ENCODE data around the gene CRLF2. TPM values are rescaled to one million over a fixed set of nuclear protein-coding genes. Genes with fewer than 3 reads are reported as not detected.
"Not testable (repeated sequence)": the region's sequence is repeated elsewhere in the genome, so short reads cannot be mapped to it uniquely, and the experiment has no call there.

Gene CRLF2
- total RNA-seq, 1 experiment from 2014 or later, result 0.76 TPM

GRCh38 chrX:1246816-1247215, 34.4 kb upstream of the CRLF2 start:
- TF ChIP-seq CTCF (conservative IDR thresholded peaks at IDR 0.05), result peak; percentile 95
- TF ChIP-seq EZH2 (IDR thresholded peaks at IDR 0.05; ENCODE audit: low read depth), result no peak
- no peaks in the 10 kb centered on the region for H3K9me2 ChIP-seq (ENCODE audit: insufficient read depth)
- H3K4me1 ChIP-seq (replicated peaks; ENCODE audit: insufficient read depth), result peaks cover 26% of the 10 kb centered on the region
- no peak overlapping the region for H3K27ac ChIP-seq
- peak; percentile 69 to 79 for DNase-seq
- no peaks in the 10 kb centered on the region for H4K20me1 ChIP-seq (ENCODE audit: insufficient read depth)
- no peaks in the 10 kb centered on the region for H3K27me3 ChIP-seq (ENCODE audit: insufficient read depth, low read depth)
- BruUV-seq (replicated peaks), result no TSS peak
- H3K4me2 ChIP-seq, result no peak overlapping the region
- ChIA-PET CTCF (no interaction called here), POLR2A (ENCODE audit: unreplicated experiment) (no interaction called here)
- no peaks in the 10 kb centered on the region for H3K79me2 ChIP-seq (ENCODE audit: low read depth)
- intact Hi-C loops (cut with micrococcal nuclease; ENCODE audit: unreplicated experiment), result loop anchor here (5.0 kb wide), 2 partner anchors 75 to 145 kb away; partner anchors contain the start of gene SLC25A6
- no peaks in the 10 kb centered on the region for H3K9me3 ChIP-seq (ENCODE audit: insufficient read depth, low read depth)
- H2AFZ ChIP-seq, result no peak overlapping the region
- H3F3A ChIP-seq (ENCODE audit: insufficient read depth, low read depth), result peaks cover 36% of the 10 kb centered on the region
- H3K36me3 ChIP-seq (ENCODE audit: low read depth), result no peaks in the 10 kb centered on the region
- H3K4me3 ChIP-seq, result no peak overlapping the region

- no peaks in the 10 kb centered on the region for H3K9me2 ChIP-seq (ENCODE audit: insufficient read depth)
- H3K27me3 ChIP-seq (ENCODE audit: insufficient read depth, low read depth), result no peaks in the 10 kb centered on the region
- TF ChIP-seq CTCF (conservative IDR thresholded peaks at IDR 0.05), result peak; percentile 37; the same call in 1 of the 2 replicates
- TF ChIP-seq EZH2 (IDR thresholded peaks at IDR 0.05; ENCODE audit: low read depth), result no peak
- DNase-seq, result no peak
- H3K79me2 ChIP-seq (ENCODE audit: low read depth), result no peaks in the 10 kb centered on the region
- intact Hi-C loops (cut with micrococcal nuclease; ENCODE audit: unreplicated experiment), result loop anchor here (5.0 kb wide), 3 partner anchors 78 to 338 kb away; partner anchors contain the start of gene SLC25A6
- peaks cover 27% of the 10 kb centered on the region for H3F3A ChIP-seq (ENCODE audit: insufficient read depth, low read depth)
- no peaks in the 10 kb centered on the region for H3K9me3 ChIP-seq (ENCODE audit: insufficient read depth, low read depth)
- H3K4me3 ChIP-seq, result no peak overlapping the region
- no peak overlapping the region for H2AFZ ChIP-seq
- POLR2A ChIA-PET (ENCODE audit: unreplicated experiment), result no interaction called here
- no peaks in the 10 kb centered on the region for H4K20me1 ChIP-seq (ENCODE audit: insufficient read depth)
- CTCF ChIA-PET, result no interaction called here
- no peak overlapping the region; the same call in 1 of the 2 replicates for H3K4me2 ChIP-seq
- H3K27ac ChIP-seq, result peak overlapping the region; percentile 95; the same call in 1 of the 2 replicates
- BruUV-seq (replicated peaks), result no TSS peak
- no peaks in the 10 kb centered on the region for H3K36me3 ChIP-seq (ENCODE audit: low read depth)
- H3K4me1 ChIP-seq (replicated peaks; ENCODE audit: insufficient read depth), result peaks cover 20% of the 10 kb centered on the region
These were observed 32.0 kb upstream of the CRLF2 start for GRCh38 chrX:1244164-1245076.

- Histone ChIP-seq H3K4me3 (peak overlapping the region; percentile 2; the same call in 1 of the 2 replicates), H3K9me2 (ENCODE audit: insufficient read depth) (no peaks in the 10 kb centered on the region), H3K27ac (peak overlapping the region; percentile 95), H4K20me1 (ENCODE audit: insufficient read depth) (no peaks in the 10 kb centered on the region), H3F3A (ENCODE audit: insufficient read depth, low read depth) (peaks cover 19% of the 10 kb centered on the region), H3K79me2 (ENCODE audit: low read depth) (no peaks in the 10 kb centered on the region), H3K4me2 (peak overlapping the region; percentile 62), H3K9me3 (ENCODE audit: insufficient read depth, low read depth) (no peaks in the 10 kb centered on the region), H2AFZ (0 out of 2 replicates have a peak overlapping the region, but pooled peaks have one; percentile 52), H3K27me3 (ENCODE audit: insufficient read depth, low read depth) (no peaks in the 10 kb centered on the region), H3K4me1 (replicated peaks; ENCODE audit: insufficient read depth) (peaks cover 11% of the 10 kb centered on the region), H3K36me3 (ENCODE audit: low read depth) (no peaks in the 10 kb centered on the region)
- TF ChIP-seq CTCF (conservative IDR thresholded peaks at IDR 0.05) (no peak), EZH2 (IDR thresholded peaks at IDR 0.05; ENCODE audit: low read depth) (no peak)
- peak; percentile 78 to 95 for DNase-seq
- ChIA-PET CTCF (no interaction called here), POLR2A (ENCODE audit: unreplicated experiment) (no interaction called here)
- intact Hi-C loops (cut with micrococcal nuclease; ENCODE audit: unreplicated experiment), result loop anchor here (1.0 to 5.0 kb wide), 2 partner anchors 35 to 339 kb away; no protein-coding TSS in a partner anchor
- no TSS peak for BruUV-seq (replicated peaks)
These were observed 30.5 kb upstream of the CRLF2 start for GRCh38 chrX:1242891-1243402.

- H3K4me2 ChIP-seq; POLR2A ChIA-PET (ENCODE audit: unreplicated experiment); H3K27me3 ChIP-seq (ENCODE audit: insufficient read depth, low read depth); H3K9me3 ChIP-seq (ENCODE audit: insufficient read depth, low read depth); BruUV-seq (replicated peaks); CTCF ChIA-PET; H3K4me3 ChIP-seq; DNase-seq; H3K9me2 ChIP-seq (ENCODE audit: insufficient read depth); H3K27ac ChIP-seq; H2AFZ ChIP-seq; H3K79me2 ChIP-seq (ENCODE audit: low read depth); H4K20me1 ChIP-seq (ENCODE audit: insufficient read depth); H3K36me3 ChIP-seq (ENCODE audit: low read depth): not testable (repeated sequence)
- Histone ChIP-seq H3K4me1 (replicated peaks; ENCODE audit: insufficient read depth) (peaks cover 11% of the 10 kb centered on the region), H3F3A (ENCODE audit: insufficient read depth, low read depth) (peaks cover 19% of the 10 kb centered on the region)
- intact Hi-C loops (cut with micrococcal nuclease; ENCODE audit: unreplicated experiment), result loop anchor here (5.0 kb wide), 1 partner anchor 342 kb away; no protein-coding TSS in a partner anchor
These were observed 28.1 kb upstream of the CRLF2 start for GRCh38 chrX:1240551-1240950.

Data from PC-9 (cell line).